ENCODE measurements around the gene SYNC.

The SYNC gene

DNA sequence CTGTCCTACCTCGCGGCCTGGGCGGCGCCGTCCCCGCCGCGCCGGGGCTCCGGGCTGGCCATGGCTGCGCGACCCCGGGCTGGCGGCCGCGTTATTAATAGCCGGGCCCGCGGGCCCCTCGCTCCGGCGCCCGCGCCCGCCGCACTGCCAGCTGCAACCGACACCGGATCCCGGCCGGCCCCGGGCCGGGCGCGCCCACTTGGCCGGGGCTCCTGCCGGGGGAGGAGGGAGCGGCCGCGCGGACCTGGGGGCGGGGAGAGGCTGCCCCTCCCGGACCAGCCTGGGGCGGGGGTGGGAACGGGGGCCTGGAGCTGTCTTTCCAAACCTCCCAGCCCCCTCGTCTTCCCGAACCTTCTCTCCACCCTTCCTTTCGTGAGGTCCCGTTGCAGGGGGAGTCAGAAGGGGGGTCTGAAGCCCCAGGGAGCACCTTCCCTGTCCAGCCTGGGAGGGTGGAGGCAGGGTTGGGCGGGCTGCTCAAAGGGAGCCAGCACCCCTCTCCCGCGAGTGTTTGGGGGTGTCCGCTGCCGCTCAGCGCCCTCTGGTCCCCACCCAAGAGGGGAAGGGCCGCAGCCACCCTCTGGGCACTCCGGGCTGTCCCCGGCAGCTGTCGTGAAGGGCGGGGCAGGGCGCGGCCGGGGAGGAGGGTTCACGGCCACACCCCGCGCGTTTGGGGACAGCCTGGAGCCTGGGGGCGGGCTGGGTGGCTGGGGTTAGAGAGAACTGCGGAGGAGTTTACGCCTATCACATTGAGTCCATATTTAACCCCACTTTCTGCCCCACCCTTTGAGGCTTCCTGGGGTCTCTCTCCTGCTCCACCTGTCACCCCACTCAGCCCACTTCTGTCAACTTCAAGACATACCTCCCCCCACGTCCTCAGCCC is at the start of gene SYNC:
Gene SYNC, minus strand, starts transcription at position 172 of the 880 bp plus-strand sequence. Its CDS starts 110 bp downstream, at position 62.
- DNase-seq, result peak; percentile 90

DNA sequence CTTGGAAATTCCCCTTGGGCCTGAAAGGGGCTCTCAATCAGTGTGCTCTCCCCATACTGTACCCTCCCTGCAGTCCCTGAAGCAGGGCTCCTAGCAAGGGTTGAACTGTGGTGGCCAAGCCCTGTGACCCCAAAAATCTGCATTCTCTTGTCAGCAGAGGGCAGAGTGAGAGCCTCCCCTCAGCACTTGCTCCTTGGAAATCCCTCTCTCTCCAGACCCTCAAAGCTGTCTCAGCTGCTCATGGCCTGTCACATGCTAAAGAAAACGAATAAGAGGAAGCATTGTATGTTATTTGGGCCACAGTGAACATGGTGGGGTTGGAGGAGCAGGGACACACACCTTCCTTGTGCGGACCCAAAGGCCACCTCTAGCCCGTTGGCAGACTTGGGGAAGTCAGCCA is 47.2 kb upstream of the SYNC start:
- DNase-seq, result peak; percentile 54

DNA sequence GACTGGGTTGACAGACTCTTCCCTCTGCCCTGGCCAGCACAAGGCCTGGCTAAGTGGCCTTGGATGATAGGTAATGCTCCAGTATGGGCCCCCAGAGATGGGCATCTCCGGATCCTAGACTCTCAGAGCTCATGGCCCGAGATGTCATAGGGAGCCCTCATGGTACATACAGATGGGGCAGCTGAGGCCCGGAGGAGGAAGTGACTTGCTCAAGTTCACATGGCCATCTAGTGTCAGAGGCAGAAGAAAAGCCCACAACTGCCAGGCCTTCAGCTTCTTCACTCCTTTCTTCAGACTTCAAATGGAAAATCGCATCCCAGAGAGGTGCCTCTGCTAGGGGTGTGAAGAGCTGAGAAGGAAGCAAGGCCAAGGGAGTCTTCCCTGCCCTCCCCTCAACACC is 46.8 kb upstream of the SYNC start:
- no peak for DNase-seq

DNA sequence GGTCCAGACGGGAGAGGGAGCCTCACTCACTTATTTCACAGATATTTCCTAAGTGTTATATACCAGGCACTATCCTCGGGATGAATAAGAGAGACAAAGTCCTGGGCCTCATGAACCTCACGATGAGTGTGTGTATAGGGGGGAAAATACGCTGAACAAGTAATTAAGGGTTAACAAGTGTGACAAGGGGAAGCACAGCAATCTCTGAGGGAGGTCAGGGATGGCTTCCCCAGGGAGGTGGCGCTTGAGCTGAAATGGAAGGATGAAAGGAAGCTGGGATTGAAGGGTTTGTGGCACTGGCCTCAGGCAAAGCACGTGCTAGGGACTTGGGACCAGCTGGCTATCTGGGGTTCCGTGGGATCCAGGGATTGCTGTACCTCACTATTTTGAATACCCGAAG is 46.4 kb upstream of the SYNC start:
- DNase-seq, result no peak

DNA sequence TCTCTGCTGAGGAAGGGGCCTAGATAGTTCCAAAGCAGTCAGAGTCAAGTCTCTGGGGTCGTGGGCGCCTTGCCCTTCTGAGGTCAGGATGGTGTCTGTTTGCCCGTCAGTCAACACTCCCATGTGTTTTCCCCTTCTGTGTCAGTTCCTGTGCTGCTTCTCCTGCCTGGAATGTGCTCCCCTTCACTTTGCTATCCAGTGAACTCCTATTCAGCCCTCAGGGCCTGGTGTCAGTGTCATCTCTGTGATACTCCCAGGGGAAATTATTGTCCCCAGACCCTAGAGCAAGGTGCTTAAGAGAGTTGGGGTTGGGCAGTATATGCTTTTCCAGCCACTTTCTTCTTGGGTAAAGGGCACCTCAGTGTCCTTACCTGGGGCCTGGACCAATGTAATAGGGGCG is 45.8 kb upstream of the SYNC start:
- DNase-seq, result no peak

DNA sequence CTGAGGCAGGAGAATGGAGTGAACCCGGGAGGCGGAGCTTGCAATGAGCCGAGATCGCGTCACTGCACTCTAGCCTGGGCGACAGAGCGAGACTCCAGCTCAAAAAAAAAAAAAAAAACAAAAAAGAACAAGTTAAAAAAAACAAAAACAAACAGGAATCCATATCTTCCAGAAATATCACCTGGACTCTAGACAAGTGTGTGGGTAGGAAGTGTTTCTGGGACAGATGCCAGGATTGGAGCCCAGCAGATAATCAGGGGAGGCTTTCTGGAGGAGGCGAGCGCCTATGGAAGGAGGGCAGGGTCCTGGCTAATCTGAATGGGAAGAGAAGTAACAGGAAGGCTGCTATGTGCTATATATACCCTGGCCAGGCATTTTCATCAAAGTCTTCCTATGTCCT is 43.6 kb upstream of the SYNC start:
- no peak for DNase-seq

DNA sequence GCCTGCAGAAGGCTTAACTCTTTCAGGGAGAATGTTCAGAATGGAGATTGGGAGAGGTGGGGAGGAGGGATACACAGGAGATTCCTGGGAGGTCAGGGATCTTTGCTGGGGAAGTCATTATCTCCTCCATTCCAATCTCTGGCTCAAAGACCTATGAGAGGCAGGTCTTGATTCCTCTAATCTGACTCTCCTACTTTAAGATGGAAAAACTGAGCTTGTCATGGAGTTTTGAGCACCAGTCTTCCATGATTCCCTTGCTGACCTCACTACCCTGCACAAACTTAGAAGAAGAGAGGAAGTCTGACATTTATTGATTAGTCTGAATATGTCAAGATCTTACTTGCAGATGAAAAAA is 41.5 kb upstream of the SYNC start:
- DNase-seq, result no peak

DNA sequence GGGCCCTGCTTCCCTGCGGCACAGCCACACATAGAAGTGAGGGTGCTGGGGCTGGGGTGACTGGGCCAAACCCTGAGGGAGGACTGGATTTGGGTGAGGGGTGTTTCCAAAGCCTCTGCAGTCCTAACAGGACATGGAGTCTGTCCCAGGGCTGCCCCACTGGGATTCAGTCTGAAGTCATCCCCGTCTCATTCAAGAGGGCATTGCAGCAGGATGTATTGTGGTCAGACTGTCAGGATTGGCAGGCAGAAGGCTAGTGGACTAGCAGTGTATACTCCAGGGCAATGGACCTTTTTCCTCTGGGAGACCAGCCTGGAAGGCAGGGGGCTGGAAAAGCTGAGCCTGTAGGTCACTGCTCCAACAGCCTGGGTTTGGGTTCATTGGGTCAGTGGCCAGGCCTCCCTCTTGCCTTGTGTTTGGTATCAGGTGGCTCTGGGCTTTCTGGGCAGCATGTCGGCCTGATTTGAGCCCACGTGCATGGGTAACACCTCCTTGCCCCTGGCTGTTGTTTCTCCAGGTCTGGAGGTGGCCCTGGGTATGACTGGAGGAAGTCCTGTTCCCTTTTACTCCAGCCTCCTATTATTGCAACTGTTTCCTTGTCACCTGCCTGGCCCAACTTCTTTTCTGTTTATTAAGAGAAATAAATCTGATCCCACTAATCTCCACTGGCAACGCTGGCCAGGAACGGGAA is 41.0 kb upstream of the SYNC start:
- DNase-seq, result no peak

DNA sequence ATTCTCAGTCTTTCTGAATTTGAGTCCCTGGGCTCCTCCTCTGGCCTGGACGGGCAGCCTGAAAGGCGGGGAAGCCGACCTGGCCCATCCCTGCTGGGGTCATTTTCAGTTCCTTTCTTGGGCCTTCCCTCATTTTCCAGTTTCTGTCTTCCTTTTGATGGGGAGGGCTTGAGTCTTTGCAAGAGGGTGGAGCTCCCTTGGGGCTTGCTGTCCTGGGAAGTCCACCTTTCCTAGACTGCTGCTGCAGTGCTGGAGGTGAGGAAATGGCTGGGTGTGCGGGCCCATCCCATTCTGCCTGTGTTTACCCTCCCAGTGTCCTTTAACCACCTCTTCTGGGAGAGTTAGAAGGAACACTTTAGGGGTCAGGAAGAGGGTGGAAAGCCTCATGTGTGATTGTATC is 40.4 kb upstream of the SYNC start:
- no peak for DNase-seq

DNA sequence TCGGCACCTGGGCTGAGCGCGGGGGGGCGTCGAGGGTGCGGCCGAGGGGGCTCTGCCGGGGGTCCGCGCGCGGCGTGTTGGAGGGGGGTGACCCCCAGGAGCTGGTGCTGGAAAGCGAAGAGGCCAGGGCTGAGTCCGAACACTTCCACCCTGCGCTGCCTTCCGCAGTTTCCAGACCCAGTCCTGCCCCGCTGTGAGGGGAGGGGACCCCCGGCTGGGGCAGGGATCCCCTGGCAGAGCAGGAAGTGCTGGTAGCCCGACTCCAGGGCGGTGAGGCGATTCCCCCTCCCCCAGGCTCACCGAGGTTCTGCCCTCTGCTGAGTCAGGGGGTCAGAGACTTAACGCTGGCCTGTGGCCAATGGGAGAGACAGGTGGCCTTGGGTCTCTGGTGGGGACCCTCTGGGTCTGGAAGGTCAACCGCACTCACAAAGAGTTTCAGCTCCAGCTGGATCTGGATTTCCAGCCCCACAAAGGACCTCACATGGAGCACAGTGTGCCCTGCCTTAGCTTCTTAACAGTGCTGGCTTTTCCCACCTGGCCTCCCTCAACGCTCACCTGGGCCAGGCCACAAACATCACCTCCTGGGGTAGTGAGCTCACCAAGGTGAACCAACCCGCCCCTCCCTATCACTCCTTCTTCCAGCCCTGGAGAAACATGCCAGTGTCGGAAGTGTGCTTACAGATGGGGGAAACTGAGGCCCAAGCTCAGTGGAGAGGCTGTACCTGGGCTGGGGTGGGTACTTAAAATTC is 39.8 kb upstream of the SYNC start:
- DNase-seq, result peak; percentile 48

DNA sequence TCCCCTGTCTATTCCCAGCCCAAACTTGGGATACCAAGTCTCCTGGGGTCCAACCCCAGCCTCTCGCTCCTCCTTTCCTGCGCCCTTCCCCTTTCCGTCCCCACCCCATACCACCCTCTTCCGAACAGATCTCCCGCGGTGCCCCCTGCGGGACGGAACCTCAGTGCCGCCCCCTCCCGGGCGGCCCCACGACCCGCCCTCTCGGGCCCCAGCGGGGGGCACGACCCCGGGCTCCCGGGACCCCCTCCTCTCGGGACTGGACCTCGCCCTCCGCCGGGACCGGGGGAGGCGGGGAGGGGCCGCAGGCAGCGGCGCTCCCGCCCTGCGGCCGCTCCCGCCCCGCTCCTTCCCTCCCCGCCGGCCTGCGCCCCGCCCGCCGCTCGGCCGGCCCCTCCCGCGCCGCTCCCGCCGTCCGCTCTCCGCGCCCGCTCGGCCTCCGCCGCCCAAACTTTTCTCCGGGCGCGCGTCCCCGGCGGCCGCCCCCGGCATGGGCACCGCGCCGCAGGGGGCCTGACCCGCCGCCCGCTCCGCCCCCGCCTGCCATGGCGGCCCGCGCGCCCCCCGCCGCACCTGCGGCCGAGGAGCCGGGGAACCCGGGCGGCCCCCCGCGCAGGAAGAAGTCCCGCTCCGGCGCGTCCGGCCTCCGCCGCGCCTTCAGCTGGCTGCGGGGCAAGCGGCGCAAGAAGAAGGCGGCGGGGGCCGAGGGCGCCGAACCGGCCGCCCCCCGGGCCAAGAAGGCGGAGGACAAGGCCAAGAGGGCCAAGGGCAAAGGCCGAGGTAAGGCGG is 39.0 kb upstream of the SYNC start:
- DNase-seq, result peak; percentile 69

DNA sequence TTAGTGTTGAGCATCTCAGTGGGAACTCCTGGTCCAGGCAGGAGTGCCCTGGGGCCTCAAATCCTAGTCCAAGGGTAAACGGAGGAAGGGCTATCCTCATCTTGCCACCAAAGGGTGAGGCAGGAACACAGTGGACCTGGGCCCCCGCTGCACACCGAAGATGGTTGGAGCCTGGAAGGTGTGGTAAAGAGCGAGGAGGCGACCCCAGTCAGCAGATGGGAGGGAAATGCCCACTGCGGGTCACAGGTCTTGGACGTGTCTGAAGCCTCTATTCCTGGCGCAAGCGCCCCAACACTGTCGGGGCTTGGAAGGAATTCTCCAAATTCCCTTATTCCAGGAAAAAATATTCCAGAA is 38.5 kb upstream of the SYNC start:
- DNase-seq, result no peak

DNA sequence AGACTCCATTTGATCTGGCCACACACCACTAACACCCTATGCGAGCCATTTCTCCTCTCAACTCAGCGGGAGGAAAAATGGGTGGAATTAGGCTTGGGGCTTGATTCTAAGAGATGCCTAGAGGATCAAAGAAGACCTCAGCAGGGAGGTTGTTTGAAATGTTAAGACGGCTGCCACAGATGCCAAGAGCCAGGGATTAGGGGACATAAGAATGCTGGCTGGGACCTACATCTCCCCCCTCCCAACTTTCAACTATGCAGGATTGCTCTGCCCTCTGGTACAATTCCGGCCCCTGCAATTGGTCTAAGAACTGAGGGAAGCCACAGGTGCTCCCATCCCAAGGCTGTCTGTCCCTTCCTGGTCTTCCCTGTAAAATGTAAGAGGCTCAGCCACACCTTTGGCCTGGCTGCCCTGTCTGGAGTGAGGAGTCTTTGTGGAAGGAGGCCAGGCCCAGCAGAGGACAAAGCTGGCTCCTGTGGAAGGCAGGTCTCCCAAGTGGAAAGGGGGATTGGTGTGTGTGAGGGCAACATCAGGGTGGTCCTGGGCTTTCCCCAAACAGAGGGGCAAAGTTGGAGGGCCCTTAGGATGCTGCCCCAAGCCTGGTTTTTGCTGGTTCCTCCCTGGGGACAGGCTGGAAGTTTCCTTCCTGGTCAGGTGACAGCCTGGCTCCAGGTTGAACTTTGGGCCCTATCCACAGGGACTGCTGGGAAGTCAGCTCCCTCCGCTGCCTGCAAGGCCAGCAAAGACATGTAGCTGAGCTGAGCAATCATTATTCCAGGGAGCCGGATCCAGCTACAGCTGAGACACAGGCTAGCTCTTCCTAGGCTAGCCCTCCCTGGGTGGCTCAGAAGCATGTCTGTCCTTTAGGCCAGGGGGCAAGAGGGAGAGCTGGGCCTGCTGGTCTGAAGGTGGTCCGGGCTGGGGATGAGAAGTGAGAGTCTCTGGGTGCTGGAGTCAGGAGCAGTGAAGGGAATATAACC is 34.5 kb upstream of the SYNC start:
- DNase-seq, result no peak

DNA sequence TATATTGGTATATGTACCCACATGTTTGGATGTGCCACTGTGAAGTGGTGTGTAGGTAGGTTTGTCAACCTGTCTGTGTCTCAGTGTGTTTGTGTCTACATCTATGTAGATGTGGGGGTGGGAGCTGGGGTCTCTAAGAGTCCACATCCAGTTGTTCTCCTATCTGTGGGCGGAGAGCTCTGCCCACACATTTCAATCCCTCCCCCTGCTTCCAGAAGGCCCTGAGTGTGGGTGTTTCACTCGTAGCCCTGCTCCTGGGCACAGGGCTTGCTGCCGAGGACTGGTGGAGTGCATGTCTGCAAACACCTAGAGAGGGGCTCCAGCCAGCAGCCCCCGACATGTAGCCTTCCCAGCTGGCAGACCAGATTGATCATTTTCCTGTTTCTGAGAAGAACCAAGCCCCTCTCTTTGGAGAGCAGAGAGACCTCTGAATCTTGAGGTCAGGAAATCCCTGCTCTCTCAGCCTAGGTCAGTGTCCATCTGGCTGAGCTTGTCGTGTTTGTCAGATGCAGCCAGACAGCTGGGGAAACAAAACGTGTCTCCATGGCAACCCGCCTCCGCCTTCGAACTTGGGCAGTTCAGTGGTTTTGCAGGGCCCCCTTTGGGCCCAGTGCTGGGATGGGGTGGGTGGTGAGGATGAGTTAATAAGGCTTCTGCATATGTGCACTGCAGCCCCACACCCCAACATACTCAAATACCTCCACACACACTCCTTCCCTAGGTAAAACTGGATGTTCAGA is 31.2 kb upstream of the SYNC start:
- no peak for DNase-seq

DNA sequence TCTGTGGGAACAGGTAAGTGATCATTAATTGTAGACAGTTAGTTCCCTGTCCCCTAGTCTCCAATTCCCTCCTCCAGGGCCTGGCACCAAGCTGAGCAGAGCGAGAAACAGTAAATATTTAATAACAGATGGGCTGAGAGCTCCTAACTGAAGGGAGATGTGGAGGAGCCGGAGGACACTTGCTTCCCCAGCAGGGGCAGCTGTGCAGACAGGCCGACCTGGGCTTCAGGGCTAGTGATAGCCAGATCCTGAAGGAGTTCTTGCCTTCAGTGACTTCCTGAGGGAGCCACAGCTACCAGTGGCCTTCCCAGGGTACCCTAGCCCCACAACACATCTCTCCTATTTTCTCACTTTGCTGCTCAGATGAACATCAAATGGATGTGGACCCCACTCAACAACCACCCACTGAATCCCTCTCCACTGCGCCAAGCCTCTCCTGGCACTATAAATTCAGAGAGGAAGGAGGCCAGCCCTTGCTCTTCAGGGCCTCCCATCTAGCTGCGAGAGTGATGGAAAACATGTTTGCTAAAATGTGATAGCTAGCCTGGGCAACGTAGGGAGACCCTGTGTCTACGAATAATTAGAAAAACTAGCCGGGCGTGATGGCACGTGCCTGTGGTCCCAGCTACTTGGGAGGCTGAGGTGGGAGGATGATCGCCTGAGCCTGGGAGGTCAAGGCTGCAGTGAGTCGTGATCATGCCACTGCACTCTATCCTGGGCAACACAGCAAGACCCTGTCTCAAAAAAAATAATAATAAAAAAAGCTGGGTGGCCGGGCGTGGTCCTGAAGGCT is 26.9 kb upstream of the SYNC start:
- no peak for DNase-seq

DNA sequence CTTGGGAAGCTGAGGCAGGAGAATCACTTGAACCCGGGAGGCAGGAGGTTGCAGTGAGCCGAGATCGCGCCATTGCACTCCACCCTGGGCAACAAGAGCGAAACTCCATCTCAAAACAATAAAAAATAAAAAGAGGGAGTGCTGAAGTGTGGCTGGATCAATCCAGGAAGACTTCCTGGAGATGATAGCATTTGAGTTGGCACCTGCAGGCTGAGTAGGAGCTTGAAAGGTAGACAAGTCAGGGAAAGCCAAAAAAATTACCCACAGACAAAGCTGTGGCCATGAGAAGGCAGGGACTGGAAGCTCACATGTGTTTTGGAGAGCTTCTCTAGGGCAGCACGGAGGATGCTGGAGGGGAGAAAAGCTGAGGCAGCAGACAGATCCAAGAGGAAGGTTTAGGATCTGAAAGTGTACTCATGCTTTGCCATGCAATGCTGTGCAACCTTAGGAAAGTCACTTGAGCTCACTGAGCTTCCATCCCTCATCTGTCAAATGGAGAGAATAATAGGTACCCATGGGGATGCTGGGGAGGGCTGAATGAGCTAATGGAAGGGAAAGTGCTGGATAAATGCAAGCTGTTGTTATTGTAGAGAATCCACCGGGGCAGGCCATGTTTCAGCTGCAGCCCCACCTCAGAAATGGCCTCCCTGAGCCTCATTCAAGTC is 26.0 kb upstream of the SYNC start:
- DNase-seq, result no peak

DNA sequence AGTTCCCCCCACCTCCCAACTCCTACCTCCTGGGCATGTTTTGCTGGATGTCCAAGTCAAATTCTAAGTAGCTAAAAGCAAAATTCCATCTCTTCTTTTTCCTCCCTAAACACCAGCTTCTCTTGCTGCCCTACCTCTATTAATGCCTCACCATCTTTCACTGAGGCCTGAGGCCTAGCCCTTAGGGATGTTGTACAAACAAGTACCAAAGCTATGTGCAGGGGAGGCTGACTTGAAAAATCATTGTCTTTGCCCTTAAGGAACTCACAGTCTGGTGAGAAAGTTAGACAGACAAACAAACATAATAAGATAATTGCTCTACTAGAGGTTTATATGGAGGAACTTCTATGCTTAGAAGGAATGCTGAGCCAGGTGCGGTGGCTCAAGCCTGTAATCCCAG is 25.3 kb upstream of the SYNC start:
- DNase-seq, result no peak

DNA sequence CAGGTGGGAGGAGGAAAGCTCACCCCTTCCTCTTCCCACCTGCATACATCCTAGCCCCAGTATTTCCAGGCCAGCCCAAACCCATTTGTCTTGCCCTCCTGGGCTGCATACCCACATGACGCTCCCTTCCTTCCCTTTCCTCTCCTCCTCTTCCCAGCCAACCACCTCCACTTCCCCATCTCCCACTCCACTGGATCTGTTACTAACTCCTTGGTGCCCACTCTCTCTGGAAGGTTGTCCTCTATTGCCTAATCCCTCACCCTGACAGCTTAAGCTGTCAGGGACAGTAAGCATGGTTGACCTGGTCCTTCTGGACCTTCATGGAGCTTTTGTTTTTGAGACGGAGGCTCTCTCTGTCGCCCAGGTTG is 23.0 kb upstream of the SYNC start:
- DNase-seq, result no peak

Measured in hematopoietic multipotent progenitor cell treated with erythropoietin and hydrocortisone succinate and interleukin-3 and kit ligand, for 4 days (in vitro differentiated cells).